IgD-negative memory B cell (primary cell): Measurements from ENCODE around the gene CCDC150. TPM values are rescaled to one million over a fixed set of nuclear protein-coding genes. Genes with fewer than 3 reads are reported as not detected.
"Not testable (repeated sequence)": the region's sequence is repeated elsewhere in the genome, so short reads cannot be mapped to it uniquely, and the experiment has no call there.

ENCODE experiments used
- H3K27ac Mint-ChIP-seq, 3 donors: one replicate each; pipeline ENCODE4 v1.8.0; 2020 to 2022; ENCODE audit warnings: mild to moderate bottlenecking in 3 of 3, mixed read lengths in 3 of 3, moderate library complexity in 1 of 3
- H3K27me3 Mint-ChIP-seq: one replicate; pipeline ENCODE4 v1.8.0; 2021; ENCODE audit warnings: mixed read lengths
- H3K36me3 Mint-ChIP-seq: one replicate; pipeline ENCODE4 v1.8.0; 2020; ENCODE audit warnings: mild to moderate bottlenecking, mixed read lengths
- H3K4me1 Mint-ChIP-seq, 3 donors: one replicate each; pipeline ENCODE4 v1.8.0; 2020 to 2022; ENCODE audit warnings: mixed read lengths in 3 of 3, mild to moderate bottlenecking in 1 of 3
- H3K4me3 Mint-ChIP-seq, 4 donors: one replicate each; pipeline ENCODE4 v1.8.0; 2020 to 2022; ENCODE audit warnings: mild to moderate bottlenecking in 4 of 4, mixed read lengths in 4 of 4, moderate library complexity in 3 of 4
- H3K9me3 Mint-ChIP-seq, 3 donors: one replicate each; pipeline ENCODE4 v1.8.0; 2020 to 2021; ENCODE audit warnings: mixed read lengths in 3 of 3, mild to moderate bottlenecking in 1 of 3
- polyA plus RNA-seq: library from polyadenylated mRNA; unstranded; fragments of 300-500 nt; fragmentation: Illumina TruSeq; gene quantifications from one replicate; pipeline ENCODE4 v1.2.3, GENCODE V29; 2021

CCDC150 gene
- polyA plus RNA-seq, 1 donor from 2014 or later = 0.63 TPM

DNA sequence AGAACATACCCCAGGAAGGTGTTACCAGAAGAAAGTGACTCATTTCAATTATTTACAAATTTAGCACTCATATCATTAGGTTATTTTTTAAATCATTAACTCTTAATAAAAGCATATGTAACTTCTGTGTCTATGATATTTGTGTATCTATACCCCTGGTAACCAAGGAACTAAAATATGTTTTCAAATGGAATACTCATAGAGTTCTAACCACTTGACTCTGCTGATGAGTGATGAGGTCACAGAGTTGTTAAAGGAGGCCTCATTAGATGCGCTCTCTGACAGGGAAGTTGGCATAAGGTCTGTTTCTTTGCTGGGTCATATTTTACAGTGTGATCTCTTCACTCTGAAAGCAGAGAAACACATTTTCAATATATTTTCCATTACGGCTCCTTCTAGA is 73.4 kb downstream of the CCDC150 start:
- Mint-ChIP-seq H3K27ac (no peak overlapping the region), H3K4me1 (no peaks in the 10 kb centered on the region), H3K36me3 (peaks cover 4% of the 10 kb centered on the region), H3K9me3 (peaks cover 2 to 6% (median 6%) of the 10 kb centered on the region in 3 donors), H3K4me3 (no peak overlapping the region), H3K27me3 (no peaks in the 10 kb centered on the region)

DNA sequence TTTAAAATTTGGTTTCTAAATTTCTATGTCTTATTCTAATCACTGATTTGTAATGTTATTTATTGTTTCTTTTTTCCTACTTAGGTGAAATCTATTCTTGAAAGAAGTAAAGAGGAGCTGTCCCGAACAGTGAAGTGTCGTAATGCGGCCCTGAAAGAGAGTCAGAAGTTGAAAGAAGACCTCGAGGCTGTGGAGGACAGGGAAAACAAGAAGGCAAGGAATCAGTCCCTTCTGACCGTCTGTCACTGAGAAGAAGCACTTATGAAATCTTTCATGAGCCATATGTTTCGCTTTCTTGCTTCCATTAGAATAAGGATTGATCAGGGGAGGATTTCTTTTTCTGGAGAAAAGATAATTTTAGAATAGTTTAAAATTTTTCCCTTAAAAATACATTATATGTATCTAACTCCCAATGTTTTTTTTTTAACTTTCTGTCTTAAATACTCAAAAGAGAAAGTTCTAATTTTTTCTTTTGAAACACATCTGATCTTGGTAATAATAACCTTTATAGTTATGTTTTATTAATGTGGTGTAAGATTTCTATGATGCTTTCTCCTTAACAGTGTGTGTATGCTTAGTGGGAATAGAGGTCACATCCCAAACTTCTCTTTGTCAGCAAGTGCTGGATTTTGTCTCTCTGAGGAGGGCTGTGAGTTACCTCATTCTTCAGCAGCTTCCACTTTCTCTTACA is 79.0 kb downstream of the CCDC150 start:
- Mint-ChIP-seq H3K9me3 (no peaks in the 10 kb centered on the region), H3K36me3 (no peaks in the 10 kb centered on the region), H3K4me3 (no peak overlapping the region), H3K27me3 (no peaks in the 10 kb centered on the region), H3K4me1 (no peaks in the 10 kb centered on the region), H3K27ac (no peak overlapping the region)

DNA sequence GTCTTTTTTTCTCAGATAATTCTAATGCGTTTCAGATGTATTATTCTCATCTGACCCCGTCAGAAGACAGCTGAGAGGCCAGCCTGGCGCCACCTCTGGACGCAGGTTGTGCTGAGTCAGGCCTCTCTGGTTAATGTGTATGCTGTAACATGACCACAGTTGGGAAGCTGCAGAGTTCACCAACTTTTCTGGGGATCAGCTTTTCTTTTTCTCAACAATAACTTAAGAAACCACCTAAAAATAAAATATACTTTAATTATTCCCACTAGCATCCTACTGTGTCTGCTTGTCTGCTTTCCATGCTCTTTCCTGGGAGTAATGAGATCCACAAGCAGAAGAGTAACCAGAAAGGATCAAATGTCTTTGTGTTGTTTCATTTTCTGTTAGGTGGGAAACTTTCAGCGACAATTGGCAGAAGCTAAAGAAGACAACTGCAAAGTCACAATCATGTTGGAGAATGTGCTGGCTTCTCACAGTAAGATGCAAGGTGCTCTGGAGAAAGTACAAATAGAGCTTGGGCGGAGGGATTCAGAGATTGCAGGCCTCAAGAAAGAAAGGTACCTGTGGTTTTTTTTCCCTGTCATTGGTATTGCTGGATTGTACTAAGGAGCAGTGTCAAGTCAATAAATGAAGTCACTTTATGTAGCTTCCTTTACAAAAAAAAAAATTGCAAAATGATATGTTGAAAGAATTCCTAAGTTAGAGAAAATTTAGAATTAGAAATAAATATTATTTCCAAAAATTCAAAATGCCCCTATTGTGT is 79.8 kb downstream of the CCDC150 start:
- Mint-ChIP-seq H3K36me3 (no peaks in the 10 kb centered on the region), H3K9me3 (no peaks in the 10 kb centered on the region), H3K27me3 (no peaks in the 10 kb centered on the region), H3K4me1 (no peaks in the 10 kb centered on the region), H3K27ac (no peak overlapping the region), H3K4me3 (no peak overlapping the region)

GRCh38 chr2:196723571-196723970 is 84.1 kb downstream of the CCDC150 start:
- no peak overlapping the region for H3K27ac Mint-ChIP-seq
- no peaks in the 10 kb centered on the region for H3K4me1 Mint-ChIP-seq
- no peak overlapping the region for H3K4me3 Mint-ChIP-seq
- no peaks in the 10 kb centered on the region for H3K9me3 Mint-ChIP-seq
- no peaks in the 10 kb centered on the region for H3K27me3 Mint-ChIP-seq
- H3K36me3 Mint-ChIP-seq = peaks cover 3% of the 10 kb centered on the region

DNA sequence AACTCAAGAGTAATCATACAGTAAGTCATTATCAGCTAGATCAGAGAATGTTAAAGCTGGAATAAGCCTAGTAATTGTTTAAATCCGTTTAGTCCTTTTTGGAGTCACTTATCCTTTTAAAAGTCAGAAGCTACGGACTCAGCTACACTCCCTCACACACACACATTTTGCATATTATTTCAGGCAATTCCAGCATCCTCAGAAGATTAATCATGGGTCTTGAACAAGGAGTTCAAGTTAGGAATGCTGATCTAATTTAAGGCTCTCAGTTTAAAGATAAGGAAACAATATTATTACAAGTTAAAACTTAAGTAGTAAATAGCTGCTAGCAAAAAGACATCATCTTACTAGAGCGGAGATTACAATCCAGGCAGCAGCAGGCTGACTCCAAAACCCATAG is 85.7 kb downstream of the CCDC150 start:
- H3K27ac Mint-ChIP-seq = no peak overlapping the region
- H3K4me3 Mint-ChIP-seq = no peak overlapping the region
- peaks cover 3% of the 10 kb centered on the region for H3K36me3 Mint-ChIP-seq
- H3K27me3 Mint-ChIP-seq = no peaks in the 10 kb centered on the region
- H3K9me3 Mint-ChIP-seq = no peaks in the 10 kb centered on the region
- H3K4me1 Mint-ChIP-seq = peaks cover 0 to 1% (median 0%) of the 10 kb centered on the region in 3 donors

GRCh38 chr2:196725882-196726281 is 86.4 kb downstream of the CCDC150 start:
- Mint-ChIP-seq H3K4me1 (peaks cover 0 to 1% (median 0%) of the 10 kb centered on the region in 3 donors), H3K36me3 (peaks cover 4% of the 10 kb centered on the region), H3K4me3 (no peak overlapping the region), H3K27ac (no peak overlapping the region), H3K9me3 (no peaks in the 10 kb centered on the region), H3K27me3 (no peaks in the 10 kb centered on the region)

GRCh38 chr2:196729418-196729817 is 89.9 kb downstream of the CCDC150 start:
- peak overlapping the region in 1 of 3 donors; percentile 28 for H3K27ac Mint-ChIP-seq
- H3K4me3 Mint-ChIP-seq = no peak overlapping the region
- H3K36me3 Mint-ChIP-seq = peaks cover 6% of the 10 kb centered on the region
- peaks cover 0 to 1% (median 0%) of the 10 kb centered on the region in 3 donors for H3K9me3 Mint-ChIP-seq
- peaks cover 0 to 1% (median 0%) of the 10 kb centered on the region in 3 donors for H3K4me1 Mint-ChIP-seq
- H3K27me3 Mint-ChIP-seq = no peaks in the 10 kb centered on the region

- not testable (repeated sequence) for H3K36me3 Mint-ChIP-seq, H3K27ac Mint-ChIP-seq, H3K27me3 Mint-ChIP-seq, H3K4me3 Mint-ChIP-seq, H3K4me1 Mint-ChIP-seq
- H3K9me3 Mint-ChIP-seq = peaks cover 2 to 15% (median 14%) of the 10 kb centered on the region in 3 donors
Observed at GRCh38 chr2:196736646-196737045, 97.1 kb downstream of the CCDC150 start.

DNA sequence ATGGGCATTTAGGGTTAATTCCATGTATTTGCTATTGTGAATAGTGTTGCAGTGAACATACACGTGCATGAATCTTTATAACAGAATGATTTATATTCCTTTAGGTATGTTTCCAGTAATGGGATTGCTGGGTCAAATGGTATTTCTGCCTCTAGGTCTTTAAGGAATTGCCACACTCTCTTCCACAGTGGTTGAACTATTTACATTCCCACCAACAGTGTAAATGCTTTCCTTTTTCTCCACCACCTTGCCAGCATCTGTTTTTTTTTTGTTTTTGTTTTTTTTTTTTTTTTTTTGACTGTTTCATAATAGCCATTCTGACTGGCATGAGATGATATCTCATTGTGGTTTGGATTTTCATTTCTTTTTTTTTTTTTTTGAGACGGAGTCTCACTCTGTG is 97.5 kb downstream of the CCDC150 start:
- Mint-ChIP-seq H3K4me3 (no peak overlapping the region), H3K4me1 (no peaks in the 10 kb centered on the region), H3K36me3 (peaks cover 6% of the 10 kb centered on the region), H3K9me3 (peaks cover 2 to 17% (median 15%) of the 10 kb centered on the region in 3 donors), H3K27me3 (no peaks in the 10 kb centered on the region), H3K27ac (no peak overlapping the region)

DNA sequence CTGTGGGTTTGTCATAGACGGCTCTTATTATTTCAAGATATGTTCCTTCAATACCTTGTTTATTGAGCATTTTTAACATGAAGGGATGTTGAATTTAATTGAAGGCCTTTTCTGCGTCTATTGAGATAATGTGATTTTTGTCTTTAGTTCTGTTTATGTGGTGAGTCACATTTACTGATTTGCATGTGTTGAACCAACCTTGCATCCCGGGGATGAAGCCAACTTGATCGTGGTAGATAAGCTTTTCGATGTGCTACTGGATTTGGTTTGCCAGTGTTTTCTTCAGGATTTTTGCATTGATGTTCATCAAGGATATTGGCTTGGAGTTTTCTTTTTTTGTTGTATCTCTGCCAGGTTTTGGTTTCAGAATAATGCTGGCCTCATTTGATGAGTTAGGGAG is 99.5 kb downstream of the CCDC150 start:
- no peak overlapping the region for H3K4me3 Mint-ChIP-seq
- no peak overlapping the region for H3K27ac Mint-ChIP-seq
- peaks cover 6% of the 10 kb centered on the region for H3K36me3 Mint-ChIP-seq
- no peaks in the 10 kb centered on the region for H3K4me1 Mint-ChIP-seq
- peaks cover 2 to 18% (median 15%) of the 10 kb centered on the region in 3 donors for H3K9me3 Mint-ChIP-seq
- H3K27me3 Mint-ChIP-seq = no peaks in the 10 kb centered on the region

- Mint-ChIP-seq H3K9me3 (peaks cover 2 to 10% (median 10%) of the 10 kb centered on the region in 3 donors), H3K27ac (no peak overlapping the region), H3K36me3 (peaks cover 2% of the 10 kb centered on the region), H3K4me3 (no peak overlapping the region), H3K27me3 (no peaks in the 10 kb centered on the region), H3K4me1 (no peaks in the 10 kb centered on the region)
Observed at GRCh38 chr2:196742216-196742615, 102.7 kb downstream of the CCDC150 start.

- no peaks in the 10 kb centered on the region for H3K27me3 Mint-ChIP-seq
- peaks cover 2 to 10% (median 9%) of the 10 kb centered on the region in 3 donors for H3K9me3 Mint-ChIP-seq
- H3K4me1 Mint-ChIP-seq = no peaks in the 10 kb centered on the region
- H3K36me3 Mint-ChIP-seq = peaks cover 2% of the 10 kb centered on the region
- H3K4me3 Mint-ChIP-seq = no peak overlapping the region
- H3K27ac Mint-ChIP-seq = no peak overlapping the region
Observed at GRCh38 chr2:196742685-196743084, 103.2 kb downstream of the CCDC150 start.

DNA sequence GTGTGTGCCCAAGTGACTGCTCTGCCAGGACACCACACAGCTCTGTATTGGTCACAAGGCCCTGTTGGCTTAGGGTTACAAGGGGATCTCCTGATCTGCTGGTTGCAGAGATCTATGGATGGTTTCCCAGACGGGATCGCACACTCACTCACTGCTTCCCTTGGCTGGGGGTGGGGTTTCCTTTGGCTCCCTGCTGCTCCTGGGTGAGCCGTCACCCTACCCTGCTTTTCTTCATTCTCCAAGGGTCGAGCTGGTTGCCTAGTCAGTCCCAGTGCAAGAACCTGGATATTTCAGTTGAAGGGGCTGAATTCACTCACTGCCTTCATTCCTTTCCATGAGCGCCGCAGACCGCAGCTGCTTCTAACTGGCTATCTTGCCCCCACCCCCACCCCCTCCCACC is 103.7 kb downstream of the CCDC150 start:
- peaks cover 2% of the 10 kb centered on the region for H3K36me3 Mint-ChIP-seq
- no peaks in the 10 kb centered on the region for H3K27me3 Mint-ChIP-seq
- no peak overlapping the region for H3K27ac Mint-ChIP-seq
- H3K4me1 Mint-ChIP-seq = peaks cover 0 to under 1% (median 0%) of the 10 kb centered on the region in 3 donors
- no peak overlapping the region for H3K4me3 Mint-ChIP-seq
- peaks cover 2 to 10% (median 6%) of the 10 kb centered on the region in 3 donors for H3K9me3 Mint-ChIP-seq

GRCh38 chr2:196745711-196746110 is 106.2 kb downstream of the CCDC150 start:
- no peak overlapping the region for H3K27ac Mint-ChIP-seq
- no peaks in the 10 kb centered on the region for H3K36me3 Mint-ChIP-seq
- no peaks in the 10 kb centered on the region for H3K27me3 Mint-ChIP-seq
- no peak overlapping the region for H3K4me3 Mint-ChIP-seq
- H3K4me1 Mint-ChIP-seq = peaks cover 0 to 8% (median 0%) of the 10 kb centered on the region in 3 donors
- H3K9me3 Mint-ChIP-seq = peaks cover 0 to 4% (median 0%) of the 10 kb centered on the region in 3 donors

DNA sequence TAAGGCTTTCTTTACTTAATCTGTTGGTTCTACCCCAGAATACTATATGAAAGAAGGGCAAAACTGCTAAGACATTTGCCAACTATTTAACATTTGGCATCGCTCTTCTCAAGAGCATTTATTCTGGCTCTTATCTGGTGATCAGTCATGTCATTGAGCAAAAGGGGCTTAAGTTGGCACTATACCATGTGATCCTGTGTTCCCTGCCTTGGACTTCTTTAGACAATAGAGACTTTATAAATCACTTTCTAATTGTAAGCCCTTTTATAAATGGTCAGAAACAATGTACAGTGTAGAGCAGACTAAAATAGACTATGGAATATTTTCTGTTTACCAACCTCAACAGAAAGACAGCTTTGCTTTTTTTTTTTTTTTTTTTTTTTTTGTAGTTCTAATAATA is 107.9 kb downstream of the CCDC150 start:
- Mint-ChIP-seq H3K27me3 (no peaks in the 10 kb centered on the region), H3K36me3 (no peaks in the 10 kb centered on the region), H3K27ac (no peak overlapping the region), H3K4me1 (peaks cover 0 to 8% (median 3%) of the 10 kb centered on the region in 3 donors), H3K9me3 (no peaks in the 10 kb centered on the region), H3K4me3 (no peak overlapping the region)

- Mint-ChIP-seq H3K9me3 (no peaks in the 10 kb centered on the region), H3K4me3 (no peak overlapping the region), H3K27me3 (no peaks in the 10 kb centered on the region), H3K4me1 (peaks cover 0 to 8% (median 3%) of the 10 kb centered on the region in 3 donors), H3K36me3 (no peaks in the 10 kb centered on the region), H3K27ac (peak overlapping the region in 1 of 3 donors; percentile 1)
Observed at GRCh38 chr2:196748123-196748522, 108.6 kb downstream of the CCDC150 start.
